GM21515 (cell line): ENCODE data around the gene SELENOT.
"Not testable (repeated sequence)": the region's sequence is repeated elsewhere in the genome, so short reads cannot be mapped to it uniquely, and the experiment has no call there.

Source experiments
- ATAC-seq: cut with Tn5 transposase; IDR thresholded peaks from one replicate; pipeline ENCODE4 v1.9.1; 2021; ENCODE audit not compliant: unreplicated experiment

The SELENOT gene

DNA sequence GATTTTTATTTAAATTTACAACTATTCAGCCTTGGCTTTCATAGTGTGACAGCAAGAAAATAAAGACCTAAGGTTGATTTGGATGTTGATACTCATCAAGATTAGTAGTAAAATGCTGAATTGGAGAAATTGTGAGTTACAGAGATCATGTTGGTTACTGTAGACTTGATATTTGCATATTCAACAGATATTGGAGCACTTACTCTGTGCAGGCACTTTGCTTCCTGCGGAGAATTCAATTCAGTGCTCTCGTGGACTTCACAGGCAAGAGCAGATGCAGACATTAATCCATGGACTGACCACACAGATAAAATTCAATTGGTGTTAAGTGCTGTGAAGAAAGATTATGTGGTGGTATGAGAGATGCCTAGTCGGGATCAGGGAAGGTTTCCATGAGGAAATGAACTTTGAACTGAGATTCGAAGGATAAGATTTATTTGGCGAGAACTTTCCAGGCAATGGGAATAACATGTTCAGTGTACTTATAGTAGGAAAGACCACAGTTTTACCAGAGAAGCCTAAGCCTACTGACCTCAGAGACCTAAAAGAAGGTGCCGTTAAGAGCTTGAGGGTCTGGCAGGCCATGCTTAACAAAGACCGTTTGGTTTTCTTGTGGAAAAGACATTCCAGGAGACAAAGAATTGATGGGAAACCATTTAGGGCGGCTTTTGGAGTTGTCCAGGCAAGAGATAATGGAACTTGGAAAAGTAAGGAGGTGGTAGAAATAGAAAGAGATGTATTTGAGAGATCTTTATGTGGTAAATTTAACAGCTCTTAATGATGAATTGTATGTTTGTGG, 4.3 kb downstream of the SELENOT start:
- no peak for ATAC-seq

- no peak for ATAC-seq
Measured at GRCh38 chr3:150609988-150610387, 6.9 kb downstream of the SELENOT start.

GRCh38 chr3:150610785-150611184, 7.7 kb downstream of the SELENOT start:
- no peak for ATAC-seq

DNA sequence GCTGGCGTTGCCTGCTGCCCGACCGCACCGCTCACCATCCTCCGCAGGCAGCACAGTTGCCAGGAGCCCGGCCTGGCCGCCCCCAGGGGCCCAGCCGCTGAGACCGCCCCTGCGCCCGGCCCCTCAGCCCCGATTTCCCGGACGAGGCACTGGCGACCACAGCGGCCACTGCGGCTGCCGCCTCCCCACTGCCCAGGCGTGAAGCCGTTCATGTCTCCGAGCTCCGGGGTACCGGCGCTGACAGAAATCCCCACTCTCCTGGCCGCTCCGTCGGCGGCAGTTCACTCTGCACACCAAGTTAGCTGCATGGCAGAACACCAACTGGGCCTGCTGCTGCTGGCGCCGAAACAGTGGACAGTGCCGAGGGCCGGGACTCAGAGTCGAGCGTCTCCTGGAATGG, 8.5 kb downstream of the SELENOT start:
- ATAC-seq = no peak

GRCh38 chr3:150612494-150612893, 9.4 kb downstream of the SELENOT start:
- no peak for ATAC-seq

DNA sequence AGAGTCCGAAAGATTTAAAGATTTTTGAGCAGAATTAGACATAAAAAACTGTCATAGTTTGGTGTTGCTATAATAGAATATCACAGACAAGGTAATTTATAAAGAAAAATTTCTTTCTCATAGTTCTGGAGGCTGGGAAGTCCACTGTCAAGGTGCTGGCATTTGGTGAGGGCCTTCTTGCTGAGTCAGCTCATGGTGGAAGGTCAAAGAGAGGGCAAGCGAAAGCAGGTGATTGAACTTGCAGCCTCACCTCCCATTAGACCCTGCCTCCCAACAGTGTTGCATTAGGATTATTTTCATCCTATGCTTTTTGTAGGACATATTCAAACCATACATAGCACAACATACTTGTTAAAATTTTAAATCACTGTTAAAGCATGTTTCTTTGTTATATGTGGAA, 9.9 kb downstream of the SELENOT start:
- ATAC-seq = no peak

- no peak for ATAC-seq
Measured at GRCh38 chr3:150613709-150614480, 10.8 kb downstream of the SELENOT start.

GRCh38 chr3:150620002-150620689, 17.0 kb downstream of the SELENOT start:
- ATAC-seq = no peak

DNA sequence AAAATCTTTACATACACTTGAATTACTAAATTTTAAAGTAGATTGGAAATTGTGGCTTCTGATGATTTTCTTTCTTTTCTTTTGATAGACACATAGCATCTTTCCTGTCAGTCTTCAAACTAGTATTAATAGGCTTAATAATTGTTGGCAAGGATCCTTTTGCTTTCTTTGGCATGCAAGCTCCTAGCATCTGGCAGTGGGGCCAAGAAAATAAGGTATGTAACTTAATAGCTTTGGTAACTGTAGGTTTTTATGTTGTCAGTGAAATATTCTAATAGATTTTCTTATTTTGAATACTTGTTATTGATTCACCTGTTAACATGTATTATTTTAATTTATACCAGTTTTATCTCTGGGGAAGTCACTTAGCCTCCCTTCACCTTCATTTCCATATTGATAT, 19.8 kb downstream of the SELENOT start:
- ATAC-seq = not testable (repeated sequence)

DNA sequence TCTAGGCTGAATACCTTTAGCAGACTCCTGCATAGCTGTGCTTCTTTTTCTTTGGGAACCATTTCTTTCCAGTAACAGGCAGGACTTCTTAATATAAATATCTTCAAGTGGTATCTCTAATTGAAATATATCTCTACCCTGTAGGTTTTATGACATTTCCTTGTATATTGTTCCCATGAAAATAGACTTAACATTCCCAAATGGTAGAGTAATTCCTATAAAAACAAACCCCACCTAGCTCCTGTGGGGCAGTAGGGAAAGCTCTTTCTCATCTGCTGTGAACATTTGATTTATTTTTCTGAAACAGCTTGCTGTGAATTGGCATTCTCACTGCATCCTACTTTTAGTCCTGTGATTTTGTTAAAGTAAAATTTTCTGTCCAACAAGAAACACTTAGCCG, 20.8 kb downstream of the SELENOT start:
- no peak for ATAC-seq

DNA sequence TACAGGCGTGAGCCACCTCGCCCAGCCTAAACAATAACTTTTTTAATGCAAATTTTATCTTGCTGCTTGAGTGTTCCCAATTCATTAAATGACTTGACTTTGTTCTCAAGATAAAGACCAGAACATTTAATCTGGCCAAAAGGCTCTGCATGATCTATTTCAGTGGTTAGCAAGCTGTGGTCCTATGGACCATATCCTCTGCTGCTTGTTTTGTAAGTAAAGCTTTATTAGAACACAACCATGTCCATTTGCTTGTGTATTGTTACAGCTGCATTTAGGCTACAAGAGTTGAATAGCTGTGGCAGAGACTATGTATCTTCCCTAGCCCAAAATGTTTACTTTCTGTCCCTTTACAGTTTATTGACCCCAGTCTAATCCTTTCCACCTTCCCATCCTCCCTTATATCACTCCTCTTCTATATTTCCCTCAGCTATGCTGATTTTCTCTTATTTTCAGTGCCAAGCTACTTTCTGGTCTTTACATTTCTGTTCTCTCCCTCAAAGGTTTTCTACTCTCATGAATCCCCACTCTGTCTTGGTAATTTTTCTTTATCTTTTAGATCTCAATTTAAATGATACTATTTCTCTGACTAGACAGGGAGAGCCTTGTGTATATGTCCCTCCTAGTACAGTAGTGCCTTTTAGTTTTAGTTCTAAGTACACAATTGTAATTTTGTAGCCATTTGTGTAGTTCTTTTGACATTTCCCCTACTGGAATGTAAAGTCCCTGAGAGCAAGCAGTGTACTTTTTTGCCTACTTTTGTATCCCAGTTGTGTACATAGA, 23.2 kb downstream of the SELENOT start:
- ATAC-seq = no peak

GRCh38 chr3:150627557-150627956, 24.4 kb downstream of the SELENOT start:
- no peak for ATAC-seq

DNA sequence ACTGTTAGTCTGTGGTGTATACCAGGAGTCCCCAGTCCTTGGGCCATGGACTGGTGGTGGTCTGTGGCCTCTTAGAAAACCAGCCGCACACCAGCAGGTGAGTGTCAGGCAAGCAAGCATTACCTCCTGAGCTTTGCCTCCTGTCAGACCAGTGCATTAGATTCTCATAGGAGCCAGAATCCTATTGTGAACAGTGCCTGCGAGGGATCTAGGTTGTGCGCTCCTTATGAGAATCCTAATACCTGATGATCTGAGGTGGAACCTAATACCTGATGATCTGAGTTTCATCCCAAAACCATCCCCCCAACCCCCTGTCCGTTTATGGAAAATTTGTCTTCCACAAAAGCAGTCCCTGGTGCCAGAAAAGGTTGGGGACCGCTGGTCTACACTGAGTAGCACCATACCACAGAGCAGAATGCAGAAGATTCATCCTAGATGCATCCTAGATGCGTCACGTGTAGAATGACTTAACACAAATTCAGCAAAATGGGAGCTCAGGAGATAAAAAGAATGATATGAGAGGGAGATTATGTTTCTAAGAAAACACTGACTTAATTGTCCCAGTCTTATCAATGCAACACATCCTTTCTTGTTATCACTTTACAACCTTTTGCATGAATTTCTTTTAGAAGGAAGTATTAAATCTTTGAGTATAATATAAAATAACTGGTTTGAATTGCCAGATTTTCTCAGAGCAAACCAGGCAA, 28.5 kb downstream of the SELENOT start:
- ATAC-seq = no peak

GRCh38 chr3:150635076-150635475, 32.0 kb downstream of the SELENOT start:
- no peak for ATAC-seq

DNA sequence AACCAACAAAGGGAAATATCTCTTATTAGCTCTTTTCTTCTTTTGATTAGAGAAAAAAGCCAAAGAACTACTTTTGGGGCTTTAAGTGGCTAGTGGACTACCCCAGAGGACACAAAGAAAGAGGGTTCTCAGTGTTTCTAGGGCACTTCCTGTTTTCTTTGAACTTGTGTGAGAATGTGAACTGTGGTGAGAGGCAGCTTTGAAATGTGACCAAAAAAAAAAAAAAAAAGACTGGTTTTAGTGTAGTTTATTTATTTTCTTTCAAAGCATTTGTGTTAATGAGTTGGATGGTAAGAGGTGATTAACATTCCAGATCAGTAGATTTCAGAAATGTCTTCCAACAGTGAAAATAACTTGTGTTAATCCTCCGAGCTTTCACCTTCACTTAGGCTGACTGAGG, 32.4 kb downstream of the SELENOT start:
- ATAC-seq = peak; percentile 53

DNA sequence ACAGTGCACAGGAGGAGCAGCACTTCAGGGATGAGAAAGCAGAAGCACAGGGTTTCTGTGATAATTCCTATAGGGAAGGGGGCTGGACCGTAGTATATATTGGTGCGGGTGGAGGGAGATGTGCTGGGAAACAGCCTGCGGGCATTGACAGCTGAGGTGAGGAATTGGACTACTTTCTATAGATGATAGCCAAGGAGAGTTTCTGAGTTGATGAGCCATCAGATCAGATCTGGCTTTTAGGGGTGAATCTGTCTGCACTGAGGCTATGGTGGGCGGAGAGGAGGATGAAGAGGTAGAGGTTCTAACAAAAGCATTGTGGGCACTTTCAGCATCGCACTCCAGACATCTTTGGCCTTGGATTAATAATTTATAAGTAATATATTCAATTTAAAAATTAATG, 33.1 kb downstream of the SELENOT start:
- ATAC-seq = no peak

DNA sequence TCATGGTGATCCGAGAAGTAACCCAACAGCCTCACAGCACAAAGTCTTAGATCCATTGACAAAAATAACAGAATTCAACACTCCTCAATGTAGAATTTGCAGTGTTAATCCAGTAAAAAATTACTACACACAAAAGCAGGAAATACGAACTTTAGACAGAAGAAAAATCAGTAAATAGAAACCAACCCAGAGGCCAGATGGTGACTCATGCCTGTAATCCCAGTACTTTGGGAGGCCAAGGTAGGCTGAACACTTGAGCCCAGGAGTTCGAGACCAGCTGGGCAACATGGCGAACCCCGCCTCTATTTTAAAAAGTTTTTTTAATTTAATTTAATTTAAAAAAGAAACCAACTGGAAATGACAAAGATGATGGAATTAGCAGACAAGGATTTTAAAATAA, 36.1 kb downstream of the SELENOT start:
- ATAC-seq = no peak

- ATAC-seq = no peak
Measured at GRCh38 chr3:150640256-150640655, 37.1 kb downstream of the SELENOT start.

DNA sequence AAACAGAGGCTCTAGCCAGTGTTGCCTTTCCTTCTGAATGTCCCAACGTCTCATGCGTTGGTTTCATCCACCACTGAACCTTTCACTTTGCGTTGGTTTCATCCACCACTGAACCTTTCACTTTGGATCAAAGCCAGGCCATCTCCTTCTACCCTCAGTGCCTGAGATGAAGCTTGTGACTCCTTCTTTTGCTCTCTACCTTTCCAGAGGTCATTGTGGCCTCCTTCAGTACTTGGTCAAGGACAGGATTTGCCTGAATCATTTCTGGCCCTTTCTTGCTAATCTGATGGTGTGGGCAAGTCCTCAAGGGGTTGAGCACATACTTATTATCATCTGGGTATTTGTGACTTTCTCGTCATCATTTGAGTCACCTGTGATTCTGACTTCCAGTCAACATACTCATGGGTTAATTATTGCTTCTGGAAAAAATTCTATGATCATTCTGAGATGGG, 50.0 kb downstream of the SELENOT start:
- peak; percentile 61 for ATAC-seq

- ATAC-seq = no peak
Measured at GRCh38 chr3:150656316-150656715, 53.2 kb downstream of the SELENOT start.
